Fibroblast of peridontal ligament (primary cell): ENCODE measurements around the gene CD59.
"Not testable (repeated sequence)": the region's sequence is repeated elsewhere in the genome, so short reads cannot be mapped to it uniquely, and the experiment has no call there.

Experiments
- DNase-seq: peaks from one replicate; pipeline ENCODE4 v3.0.0-alpha.2; 2010; ENCODE audit errors: extremely low read depth

The CD59 gene

GRCh38 chr11:33694346-33695050, 41.7 kb downstream of the CD59 start:
- peak; percentile 28 for DNase-seq

GRCh38 chr11:33692541-33692940, 43.7 kb downstream of the CD59 start:
- no peak for DNase-seq

- DNase-seq, result peak; percentile 98
Measured at GRCh38 chr11:33692013-33692504, 44.2 kb downstream of the CD59 start.

- no peak for DNase-seq
Measured at GRCh38 chr11:33691066-33691864, 45.0 kb downstream of the CD59 start.

GRCh38 chr11:33690290-33691065, 45.7 kb downstream of the CD59 start:
- DNase-seq, result peak; percentile 93

GRCh38 chr11:33689501-33689900, 46.7 kb downstream of the CD59 start:
- no peak for DNase-seq

GRCh38 chr11:33689085-33689484, 47.1 kb downstream of the CD59 start:
- DNase-seq, result no peak

GRCh38 chr11:33687733-33688479, 48.3 kb downstream of the CD59 start:
- peak; percentile 83 for DNase-seq

- no peak for DNase-seq
Measured at GRCh38 chr11:33685082-33685481, 51.1 kb downstream of the CD59 start.

GRCh38 chr11:33684003-33684706, 52.1 kb downstream of the CD59 start:
- no peak for DNase-seq

- no peak for DNase-seq
Measured at GRCh38 chr11:33682446-33682845, 53.8 kb downstream of the CD59 start.

GRCh38 chr11:33682019-33682418, 54.2 kb downstream of the CD59 start:
- no peak for DNase-seq

GRCh38 chr11:33678616-33679015, 57.6 kb downstream of the CD59 start:
- DNase-seq, result not testable (repeated sequence)

GRCh38 chr11:33674035-33674814, 62.0 kb downstream of the CD59 start:
- DNase-seq, result peak; percentile 77

GRCh38 chr11:33672273-33672672, 64.0 kb downstream of the CD59 start:
- no peak for DNase-seq

GRCh38 chr11:33670250-33671011, 65.8 kb downstream of the CD59 start:
- DNase-seq, result peak; percentile 53

- DNase-seq, result no peak
Measured at GRCh38 chr11:33669598-33670249, 66.5 kb downstream of the CD59 start.

- no peak for DNase-seq
Measured at GRCh38 chr11:33668951-33669596, 67.1 kb downstream of the CD59 start.
